ENCODE data around the gene MYH15. TPM values are rescaled to one million over a fixed set of nuclear protein-coding genes. Genes with fewer than 3 reads are reported as not detected.

The MYH15 gene
- total RNA-seq, 1 donor from 2014 or later, result 0.09 TPM

- CTCF ChIA-PET, result interaction anchor here (2.2 kb wide), 1 partner anchor 466 kb away, joined by 18 read pairs; no protein-coding TSS in a partner anchor
- H3K36me3 Mint-ChIP-seq (ENCODE audit: low read depth), result no peaks in the 10 kb centered on the region
- intact Hi-C loops (cut with micrococcal nuclease), result loop anchor here (10.0 kb wide), 1 partner anchor 969 kb away; no protein-coding TSS in a partner anchor
- POLR2A ChIA-PET, result interaction anchor here (0.6 kb wide), 2 partner anchors 74 to 743 kb away, joined by 4 to 6 read pairs; no protein-coding TSS in a partner anchor
- ATAC-seq (ENCODE audit: low read depth) (no peak), DNase-seq (no peak)
- H3K4me1 Mint-ChIP-seq, result peaks cover 26% of the 10 kb centered on the region
- H3K27ac Mint-ChIP-seq, result no peak overlapping the region
- TF ChIP-seq CTCF (IDR thresholded peaks at IDR 0.05), result no peak
- no peaks in the 10 kb centered on the region for H3K27me3 Mint-ChIP-seq
- H3K4me3 Mint-ChIP-seq, result no peak overlapping the region
- peaks cover 6% of the 10 kb centered on the region for H3K9me3 Mint-ChIP-seq
Observed at GRCh38 chr3:108403686-108404345, 106.6 kb downstream of the MYH15 start.

- Mint-ChIP-seq H3K36me3 (ENCODE audit: low read depth) (no peaks in the 10 kb centered on the region), H3K9me3 (peaks cover 6% of the 10 kb centered on the region), H3K4me1 (peaks cover 20% of the 10 kb centered on the region), H3K27me3 (no peaks in the 10 kb centered on the region), H3K4me3 (no peak overlapping the region), H3K27ac (no peak overlapping the region)
- intact Hi-C loops (cut with micrococcal nuclease), result loop anchor here (10.0 kb wide), 1 partner anchor 968 kb away; no protein-coding TSS in a partner anchor
- CTCF ChIA-PET, result interaction anchor here (0.9 kb wide), 1 partner anchor 18 kb away, joined by 3 read pairs; no protein-coding TSS in a partner anchor
- POLR2A ChIA-PET, result interaction anchor here (0.6 kb wide), 2 partner anchors 329 to 743 kb away, joined by 3 to 6 read pairs; no protein-coding TSS in a partner anchor
- no peak for DNase-seq
- no peak for ATAC-seq (ENCODE audit: low read depth)
- TF ChIP-seq CTCF (IDR thresholded peaks at IDR 0.05), result no peak
Observed at GRCh38 chr3:108403198-108403597, 107.2 kb downstream of the MYH15 start.

GRCh38 chr3:108401836-108402235 lies 108.6 kb downstream of the MYH15 start:
- Mint-ChIP-seq H3K27ac (no peak overlapping the region), H3K4me1 (peaks cover 6% of the 10 kb centered on the region), H3K36me3 (ENCODE audit: low read depth) (no peaks in the 10 kb centered on the region), H3K4me3 (no peak overlapping the region), H3K27me3 (no peaks in the 10 kb centered on the region), H3K9me3 (peaks cover 6% of the 10 kb centered on the region)
- no peak for ATAC-seq (ENCODE audit: low read depth)
- intact Hi-C loops (cut with micrococcal nuclease), result loop anchor here (10.0 kb wide), 1 partner anchor 967 kb away; no protein-coding TSS in a partner anchor
- no peak for DNase-seq
- ChIA-PET CTCF (interaction anchor here (1.0 kb wide), 1 partner anchor 60 kb away, joined by 3 read pairs; no protein-coding TSS in a partner anchor), POLR2A (interaction anchor here (0.6 kb wide), 1 partner anchor 177 kb away, joined by 4 read pairs; no protein-coding TSS in a partner anchor)
- no peak for TF ChIP-seq CTCF (IDR thresholded peaks at IDR 0.05)

- Mint-ChIP-seq H3K4me1 (no peaks in the 10 kb centered on the region), H3K9me3 (peaks cover 6% of the 10 kb centered on the region), H3K36me3 (ENCODE audit: low read depth) (no peaks in the 10 kb centered on the region), H3K4me3 (no peak overlapping the region), H3K27ac (no peak overlapping the region), H3K27me3 (no peaks in the 10 kb centered on the region)
- ChIA-PET CTCF (no interaction called here), POLR2A (no interaction called here)
- no peak for ATAC-seq (ENCODE audit: low read depth)
- no peak for TF ChIP-seq CTCF (IDR thresholded peaks at IDR 0.05)
- intact Hi-C loops (cut with micrococcal nuclease), result no loop called here
- DNase-seq, result no peak
Observed at GRCh38 chr3:108398510-108398909, 111.9 kb downstream of the MYH15 start.

GRCh38 chr3:108396336-108396735 lies 114.1 kb downstream of the MYH15 start:
- ChIA-PET POLR2A (no interaction called here), CTCF (no interaction called here)
- no peak overlapping the region for H3K27ac Mint-ChIP-seq
- no peaks in the 10 kb centered on the region for H3K4me1 Mint-ChIP-seq
- no peaks in the 10 kb centered on the region for H3K27me3 Mint-ChIP-seq
- H3K36me3 Mint-ChIP-seq (ENCODE audit: low read depth), result no peaks in the 10 kb centered on the region
- ATAC-seq (ENCODE audit: low read depth), result no peak
- peaks cover 6% of the 10 kb centered on the region for H3K9me3 Mint-ChIP-seq
- intact Hi-C loops (cut with micrococcal nuclease), result no loop called here
- DNase-seq, result no peak
- no peak for TF ChIP-seq CTCF (IDR thresholded peaks at IDR 0.05)
- H3K4me3 Mint-ChIP-seq, result no peak overlapping the region
